AG08396 (cell line): ENCODE data around the gene PFAS.

ENCODE experiments used
- DNase-seq: peaks from one replicate; pipeline ENCODE4 v3.0.0; 2012; ENCODE audit warnings: low spot score, mixed read lengths

Gene PFAS

DNA sequence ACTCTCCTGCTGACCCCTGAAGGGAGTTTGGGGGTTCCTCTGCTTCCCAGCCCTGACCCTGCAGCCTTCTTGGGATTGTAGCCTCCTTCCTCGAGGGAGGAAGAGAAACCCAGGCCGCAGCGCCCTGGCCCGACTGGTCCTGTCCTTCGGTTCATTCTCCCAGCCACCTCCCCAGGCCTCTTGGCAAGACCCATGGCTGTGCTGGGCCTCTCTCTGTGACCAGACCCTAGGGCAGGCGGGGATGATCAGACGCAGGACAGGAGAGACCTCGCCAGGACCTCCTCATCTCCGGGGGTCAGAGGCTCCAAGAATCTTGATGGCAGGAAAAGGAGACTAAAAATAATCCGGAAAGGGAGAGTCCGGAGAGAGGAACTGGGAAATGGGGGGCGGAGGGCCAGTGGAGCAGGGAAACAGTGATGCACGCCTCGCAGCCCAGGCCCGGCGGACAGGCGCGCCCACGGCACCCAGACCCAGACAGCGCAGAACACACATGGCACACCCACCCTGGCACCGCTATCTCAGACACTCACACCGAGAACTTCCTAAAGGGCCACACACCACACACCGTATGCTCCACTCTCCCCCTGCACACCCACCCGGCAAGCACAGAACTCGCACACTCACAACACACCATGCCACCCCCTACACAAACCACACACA is 62.2 kb downstream of the PFAS start:
- DNase-seq = peak; percentile 3

DNA sequence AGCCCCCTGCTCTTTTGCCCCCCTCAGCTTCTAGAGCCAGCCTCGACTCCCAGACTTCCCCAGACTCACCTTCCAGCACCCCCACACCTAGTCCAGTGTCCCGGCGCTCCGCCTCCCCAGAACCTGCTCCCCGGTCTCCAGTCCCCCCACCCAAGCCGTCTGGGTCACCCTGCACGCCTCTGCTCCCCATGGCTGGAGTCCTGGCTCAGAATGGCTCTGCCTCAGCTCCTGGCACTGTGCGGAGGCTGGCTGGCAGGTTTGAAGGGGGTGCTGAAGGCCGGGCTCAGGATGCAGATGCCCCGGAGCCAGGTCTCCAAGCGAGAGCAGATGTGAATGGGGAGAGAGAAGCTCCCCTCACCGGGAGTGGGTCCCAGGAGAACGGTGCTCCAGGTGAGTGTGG is 63.2 kb downstream of the PFAS start:
- DNase-seq = no peak

DNA sequence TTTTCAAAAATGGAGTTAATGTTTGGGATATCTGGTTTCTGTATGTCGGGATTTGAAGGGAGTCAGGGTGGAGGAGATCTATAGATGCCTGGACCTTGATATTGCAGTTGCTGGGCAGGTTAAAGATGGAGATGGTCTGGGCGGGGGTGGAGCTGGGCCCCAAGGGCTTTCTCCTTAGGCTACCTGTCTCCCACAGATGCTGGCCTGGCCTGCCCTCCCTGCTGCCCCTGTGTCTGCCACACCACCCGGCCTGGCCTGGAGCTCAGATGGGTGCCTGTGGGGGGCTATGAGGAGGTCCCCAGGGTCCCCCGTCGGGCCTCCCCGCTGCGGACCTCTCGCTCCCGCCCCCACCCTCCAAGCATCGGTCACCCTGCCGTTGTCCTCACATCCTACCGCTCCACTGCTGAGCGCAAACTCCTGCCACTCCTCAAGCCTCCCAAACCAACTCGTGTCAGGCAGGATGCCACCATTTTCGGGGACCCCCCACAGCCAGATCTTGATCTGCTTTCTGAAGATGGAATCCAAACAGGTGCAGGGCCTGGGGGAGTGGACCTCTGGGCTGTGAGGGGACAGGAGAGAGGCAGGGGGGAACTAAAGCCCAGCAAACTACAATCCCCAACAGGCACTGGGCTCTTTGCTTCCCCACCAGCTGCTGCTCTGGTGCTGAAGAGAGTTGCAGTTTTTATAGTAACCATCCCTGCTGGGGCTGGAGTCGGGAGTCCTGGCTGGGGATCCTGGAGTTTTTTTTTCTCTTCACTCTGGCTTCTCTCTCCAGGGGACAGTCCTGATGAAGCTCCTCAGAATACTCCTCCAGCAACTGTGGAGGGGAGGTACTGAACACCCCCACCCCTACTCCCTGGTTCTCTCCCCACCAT is 63.9 kb downstream of the PFAS start:
- DNase-seq = no peak

DNA sequence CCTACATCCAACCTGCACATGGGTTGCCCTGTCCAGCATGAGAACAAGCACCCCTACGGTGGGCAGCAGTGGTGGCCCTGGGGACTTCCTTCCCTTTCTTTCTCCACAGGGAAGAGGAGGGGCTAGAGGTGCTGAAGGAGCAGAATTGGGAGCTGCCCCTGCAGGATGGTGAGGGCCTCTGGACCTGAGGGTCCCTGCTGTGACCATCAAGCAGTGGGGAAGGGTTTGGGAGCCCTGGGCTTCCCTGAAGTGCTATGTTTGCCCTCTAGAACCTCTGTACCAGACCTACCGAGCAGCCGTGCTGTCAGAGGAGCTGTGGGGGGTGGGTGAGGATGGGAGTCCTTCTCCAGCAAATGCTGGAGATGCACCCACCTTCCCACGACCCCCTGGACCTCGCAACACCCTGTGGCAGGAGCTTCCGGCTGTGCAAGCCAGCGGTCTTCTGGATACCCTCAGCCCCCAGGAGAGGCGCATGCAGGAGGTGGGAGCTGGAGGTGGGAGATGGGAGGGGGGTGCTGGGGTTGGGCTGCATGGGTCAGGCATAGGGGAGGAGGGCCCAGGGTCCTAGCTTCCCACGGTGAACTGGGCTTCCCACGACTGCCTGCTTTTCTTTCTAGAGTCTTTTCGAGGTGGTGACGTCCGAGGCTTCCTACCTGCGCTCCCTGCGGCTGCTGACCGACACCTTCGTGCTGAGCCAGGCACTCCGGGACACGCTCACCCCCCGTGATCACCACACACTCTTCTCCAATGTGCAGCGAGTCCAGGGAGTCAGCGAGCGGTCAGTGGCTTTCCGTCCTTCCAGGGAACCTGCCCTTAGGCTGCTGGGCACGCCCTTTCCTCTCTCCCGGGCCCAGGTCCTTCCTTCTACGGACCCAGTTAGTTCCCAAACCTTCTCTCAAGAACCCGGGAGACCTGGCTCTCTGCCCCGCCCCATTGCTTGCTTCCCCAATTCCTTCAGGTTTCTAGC is 66.0 kb downstream of the PFAS start:
- DNase-seq = no peak

DNA sequence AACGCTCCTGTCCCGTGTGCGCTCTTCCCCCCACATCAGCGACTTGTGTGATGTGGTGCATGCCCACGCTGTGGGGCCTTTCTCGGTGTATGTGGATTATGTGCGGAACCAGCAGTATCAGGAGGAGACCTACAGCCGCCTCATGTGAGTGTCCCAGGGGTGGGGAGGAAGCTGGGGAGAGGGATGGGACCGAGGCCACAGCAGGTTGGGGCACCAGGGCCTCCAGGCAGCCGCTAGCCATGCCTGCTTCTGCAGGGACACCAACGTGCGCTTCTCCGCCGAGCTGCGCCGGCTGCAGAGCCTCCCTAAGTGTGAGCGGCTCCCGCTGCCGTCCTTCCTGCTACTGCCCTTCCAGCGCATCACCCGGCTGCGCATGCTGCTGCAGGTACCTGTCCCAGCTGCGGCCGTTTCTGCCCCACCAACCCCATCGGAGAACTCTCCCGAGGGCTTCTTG is 66.7 kb downstream of the PFAS start:
- no peak for DNase-seq

DNA sequence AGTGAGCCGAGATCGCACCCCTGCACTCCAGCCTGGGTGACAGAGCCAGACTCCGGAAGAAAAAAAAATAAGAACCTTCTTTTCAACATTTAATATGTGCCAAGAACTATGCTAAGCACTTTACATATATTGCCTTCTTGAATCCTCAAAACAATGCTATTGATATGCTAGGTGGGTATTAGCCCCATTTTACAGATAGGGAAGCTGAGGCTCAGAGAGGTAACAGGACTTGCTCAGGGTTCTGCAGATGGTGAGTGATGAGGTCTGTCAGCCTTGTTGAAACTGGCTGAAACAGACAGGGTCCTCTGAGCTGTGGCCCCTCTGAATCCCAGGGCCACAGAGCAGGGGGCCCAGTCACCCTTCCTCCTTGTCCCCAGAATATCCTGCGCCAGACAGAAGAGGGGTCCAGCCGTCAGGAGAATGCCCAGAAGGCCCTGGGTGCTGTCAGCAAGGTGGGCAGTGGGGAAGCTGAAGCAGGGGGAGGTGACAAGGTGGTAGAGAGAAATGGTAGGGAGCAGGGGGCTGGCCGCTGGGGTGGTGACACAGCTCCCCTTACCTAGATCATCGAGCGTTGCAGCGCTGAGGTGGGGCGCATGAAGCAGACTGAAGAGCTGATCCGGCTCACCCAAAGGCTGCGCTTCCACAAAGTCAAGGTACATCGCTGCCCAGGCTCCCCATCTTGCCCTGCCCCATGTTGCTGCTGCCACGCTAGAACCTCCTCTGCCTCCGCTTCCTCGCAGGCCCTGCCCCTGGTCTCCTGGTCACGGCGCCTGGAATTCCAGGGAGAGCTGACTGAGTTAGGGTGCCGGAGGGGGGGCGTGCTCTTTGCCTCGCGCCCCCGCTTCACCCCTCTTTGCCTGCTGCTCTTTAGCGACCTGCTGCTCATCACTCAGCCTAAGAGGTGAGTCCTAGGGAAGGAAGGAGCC is 69.2 kb downstream of the PFAS start:
- no peak for DNase-seq
